ENCODE measurements around the gene TECR.
"Not testable (repeated sequence)": the region's sequence is repeated elsewhere in the genome, so short reads cannot be mapped to it uniquely, and the experiment has no call there.

TECR gene

DNA sequence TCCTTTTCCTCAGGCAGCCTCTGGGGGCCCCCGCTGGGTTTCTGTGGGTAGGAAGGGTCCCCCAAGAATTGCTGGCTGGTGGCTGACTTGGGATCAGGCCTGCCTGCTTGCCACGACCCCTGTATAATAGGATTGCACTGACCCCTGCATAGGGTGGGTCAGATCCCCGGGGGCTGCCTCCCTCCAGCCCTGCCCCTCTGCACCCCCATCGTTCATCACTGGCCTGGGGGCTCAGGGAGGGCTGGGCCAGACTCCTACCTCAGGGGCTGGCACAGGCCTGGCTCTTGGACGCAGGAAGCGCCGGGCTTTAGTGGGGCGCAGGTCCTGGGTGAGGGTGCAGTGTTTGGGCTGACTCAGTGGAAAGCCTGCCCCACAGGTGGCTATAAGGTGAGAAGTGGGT lies 31.9 kb downstream of the TECR start:
- in situ Hi-C loops (cut with HindIII; ENCODE audit: low pct_ligation_motif_present, low sequenced_read_pairs), result no loop called here
- Histone ChIP-seq H3K4me3 (ENCODE audit: low read depth, low read length) (no peak overlapping the region), H3K27me3 (replicated peaks) (no peaks in the 10 kb centered on the region), H3K27ac (no peak overlapping the region), H3K36me3 (replicated peaks) (peaks cover 17% of the 10 kb centered on the region)
- no peak for DNase-seq
- TF ChIP-seq, protein P1, sequence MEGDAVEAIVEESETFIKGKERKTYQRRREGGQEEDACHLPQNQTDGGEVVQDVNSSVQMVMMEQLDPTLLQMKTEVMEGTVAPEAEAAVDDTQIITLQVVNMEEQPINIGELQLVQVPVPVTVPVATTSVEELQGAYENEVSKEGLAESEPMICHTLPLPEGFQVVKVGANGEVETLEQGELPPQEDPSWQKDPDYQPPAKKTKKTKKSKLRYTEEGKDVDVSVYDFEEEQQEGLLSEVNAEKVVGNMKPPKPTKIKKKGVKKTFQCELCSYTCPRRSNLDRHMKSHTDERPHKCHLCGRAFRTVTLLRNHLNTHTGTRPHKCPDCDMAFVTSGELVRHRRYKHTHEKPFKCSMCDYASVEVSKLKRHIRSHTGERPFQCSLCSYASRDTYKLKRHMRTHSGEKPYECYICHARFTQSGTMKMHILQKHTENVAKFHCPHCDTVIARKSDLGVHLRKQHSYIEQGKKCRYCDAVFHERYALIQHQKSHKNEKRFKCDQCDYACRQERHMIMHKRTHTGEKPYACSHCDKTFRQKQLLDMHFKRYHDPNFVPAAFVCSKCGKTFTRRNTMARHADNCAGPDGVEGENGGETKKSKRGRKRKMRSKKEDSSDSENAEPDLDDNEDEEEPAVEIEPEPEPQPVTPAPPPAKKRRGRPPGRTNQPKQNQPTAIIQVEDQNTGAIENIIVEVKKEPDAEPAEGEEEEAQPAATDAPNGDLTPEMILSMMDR (IDR thresholded peaks at IDR 0.05; ENCODE audit: low read depth, low read length, missing control alignments), result no peak

DNA sequence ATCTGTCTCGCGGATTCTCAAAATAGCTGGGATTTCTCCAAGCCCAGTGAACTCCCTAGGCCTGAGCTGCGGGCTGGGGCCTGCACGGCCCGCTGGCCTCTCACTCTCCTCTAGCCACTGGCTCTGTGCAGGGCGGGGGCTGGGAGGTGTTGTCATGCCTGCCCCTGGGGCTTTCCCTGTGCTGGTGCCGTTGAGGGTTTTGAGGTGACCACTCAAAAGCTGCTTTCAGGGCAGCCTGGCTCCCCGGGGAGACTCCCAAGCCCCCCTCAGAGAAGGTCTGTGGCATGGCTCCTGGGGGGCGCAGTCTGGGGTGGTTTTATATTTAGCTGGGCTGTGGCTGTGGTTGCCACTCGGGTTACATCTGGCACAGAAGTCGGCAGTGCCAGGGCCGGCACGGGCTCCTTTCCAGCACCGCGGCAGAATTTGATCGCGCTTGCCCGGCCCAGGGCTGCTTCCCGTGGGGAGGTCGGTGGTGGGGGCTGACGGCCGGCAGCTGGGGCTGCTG lies 32.5 kb downstream of the TECR start:
- peak; percentile 49 for DNase-seq
- Histone ChIP-seq H3K4me3 (ENCODE audit: low read depth, low read length) (no peak overlapping the region), H3K27me3 (replicated peaks) (no peaks in the 10 kb centered on the region), H3K36me3 (replicated peaks) (peaks cover 18% of the 10 kb centered on the region), H3K27ac (peak overlapping the region; percentile 30)
- TF ChIP-seq, protein P1 (IDR thresholded peaks at IDR 0.05; ENCODE audit: low read depth, low read length, missing control alignments), result no peak
- in situ Hi-C loops (cut with HindIII; ENCODE audit: low pct_ligation_motif_present, low sequenced_read_pairs), result no loop called here

DNA sequence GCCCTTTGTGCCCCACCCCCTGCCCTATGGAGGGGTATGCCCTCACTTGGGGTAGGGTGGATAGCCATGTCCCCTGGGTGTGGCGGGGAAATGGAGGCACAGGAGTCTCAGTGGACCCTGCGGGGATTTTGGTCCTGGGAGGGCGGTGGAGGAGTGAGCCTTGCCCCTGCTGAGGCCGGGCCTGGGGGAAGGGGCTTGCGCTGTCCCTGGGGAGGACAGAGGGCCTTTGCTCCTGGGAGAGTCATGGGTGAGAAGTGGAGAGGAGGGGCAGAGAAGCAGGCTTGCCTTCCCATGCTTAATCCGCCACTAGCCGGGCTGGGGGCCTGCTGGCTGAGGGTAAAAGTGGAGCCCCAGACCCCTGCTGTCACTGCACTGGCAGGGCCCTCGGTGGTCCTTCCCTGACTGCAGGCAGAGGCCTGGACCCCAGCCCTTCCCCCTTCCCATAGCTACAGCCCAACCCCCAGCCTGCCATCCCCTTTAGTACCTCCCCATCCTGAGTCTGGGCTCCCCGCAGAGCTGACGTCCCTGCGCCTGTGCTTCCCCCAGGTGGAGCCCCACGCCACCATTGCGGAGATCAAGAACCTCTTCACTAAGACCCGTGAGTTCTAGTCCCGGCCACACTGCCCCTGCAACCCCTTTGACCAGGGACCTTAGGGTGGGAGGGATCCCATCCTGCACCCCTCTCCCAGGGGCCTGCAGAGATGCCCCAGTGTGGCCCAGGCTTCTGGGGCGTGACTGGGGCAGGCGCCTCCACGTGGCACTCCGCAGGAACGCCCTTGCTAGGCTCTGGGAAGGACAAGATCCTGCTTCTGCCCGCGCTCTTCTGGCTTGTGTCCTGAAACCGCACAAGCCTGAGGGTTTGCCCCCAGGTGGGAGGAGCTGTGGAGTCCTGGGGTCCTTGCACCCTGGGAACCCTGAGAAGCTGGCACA lies 33.5 kb downstream of the TECR start:
- TF ChIP-seq, protein P1 (IDR thresholded peaks at IDR 0.05; ENCODE audit: low read depth, low read length, missing control alignments), result no peak
- Histone ChIP-seq H3K27me3 (replicated peaks) (no peaks in the 10 kb centered on the region), H3K36me3 (replicated peaks) (peaks cover 18% of the 10 kb centered on the region), H3K4me3 (ENCODE audit: low read depth, low read length) (no peak overlapping the region), H3K27ac (no peak overlapping the region)
- DNase-seq, result no peak
- in situ Hi-C loops (cut with HindIII; ENCODE audit: low pct_ligation_motif_present, low sequenced_read_pairs), result no loop called here

DNA sequence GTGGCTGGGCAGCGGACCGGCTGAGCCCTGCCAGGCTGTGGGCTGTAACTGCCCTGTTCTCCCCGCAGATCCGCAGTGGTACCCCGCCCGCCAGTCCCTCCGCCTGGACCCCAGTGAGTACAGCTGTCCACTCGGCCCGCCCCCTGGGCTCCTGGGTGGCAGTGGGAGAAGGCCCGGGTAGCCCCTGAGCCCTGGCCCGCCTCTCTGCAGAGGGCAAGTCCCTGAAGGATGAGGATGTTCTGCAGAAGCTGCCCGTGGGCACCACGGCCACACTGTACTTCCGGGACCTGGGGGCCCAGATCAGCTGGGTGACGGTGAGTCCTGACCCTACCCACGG lies 34.2 kb downstream of the TECR start:
- Histone ChIP-seq H3K27me3 (replicated peaks) (no peaks in the 10 kb centered on the region), H3K36me3 (replicated peaks) (peaks cover 18% of the 10 kb centered on the region), H3K4me3 (ENCODE audit: low read depth, low read length) (no peak overlapping the region), H3K27ac (no peak overlapping the region)
- in situ Hi-C loops (cut with HindIII; ENCODE audit: low pct_ligation_motif_present, low sequenced_read_pairs), result no loop called here
- DNase-seq, result no peak
- TF ChIP-seq, protein P1 (IDR thresholded peaks at IDR 0.05; ENCODE audit: low read depth, low read length, missing control alignments), result no peak

DNA sequence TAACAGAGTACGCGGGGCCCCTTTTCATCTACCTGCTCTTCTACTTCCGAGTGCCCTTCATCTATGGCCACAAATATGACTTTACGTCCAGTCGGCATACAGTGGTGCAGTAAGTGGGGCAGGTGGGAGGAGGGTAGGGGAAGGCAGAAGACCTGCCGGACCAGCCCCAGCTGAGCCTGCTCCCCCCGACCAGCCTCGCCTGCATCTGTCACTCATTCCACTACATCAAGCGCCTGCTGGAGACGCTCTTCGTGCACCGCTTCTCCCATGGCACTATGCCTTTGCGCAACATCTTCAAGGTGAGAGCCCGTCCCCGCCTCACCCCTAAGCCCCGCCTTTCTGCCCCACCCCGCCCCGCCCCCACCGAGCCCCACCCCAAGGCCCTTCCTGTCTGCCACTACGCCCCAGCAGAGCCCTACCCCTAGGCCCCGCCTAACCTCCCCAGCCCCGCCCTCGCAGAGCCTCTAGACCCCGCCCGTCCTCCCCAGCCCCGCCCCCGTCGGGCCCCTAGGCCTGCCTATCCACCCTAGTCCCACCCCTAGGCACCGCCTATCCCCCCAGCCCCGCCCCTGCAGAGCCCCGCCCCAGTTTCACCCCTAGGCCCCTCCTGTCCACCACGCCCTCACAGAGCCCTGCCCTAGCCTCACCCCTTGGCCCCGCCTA lies 34.7 kb downstream of the TECR start:
- Histone ChIP-seq H3K36me3 (replicated peaks) (peaks cover 18% of the 10 kb centered on the region), H3K4me3 (ENCODE audit: low read depth, low read length) (no peak overlapping the region), H3K27ac (no peak overlapping the region), H3K27me3 (replicated peaks) (no peaks in the 10 kb centered on the region)
- TF ChIP-seq, protein P1 (IDR thresholded peaks at IDR 0.05; ENCODE audit: low read depth, low read length, missing control alignments), result no peak
- in situ Hi-C loops (cut with HindIII; ENCODE audit: low pct_ligation_motif_present, low sequenced_read_pairs), result no loop called here
- DNase-seq, result no peak

DNA sequence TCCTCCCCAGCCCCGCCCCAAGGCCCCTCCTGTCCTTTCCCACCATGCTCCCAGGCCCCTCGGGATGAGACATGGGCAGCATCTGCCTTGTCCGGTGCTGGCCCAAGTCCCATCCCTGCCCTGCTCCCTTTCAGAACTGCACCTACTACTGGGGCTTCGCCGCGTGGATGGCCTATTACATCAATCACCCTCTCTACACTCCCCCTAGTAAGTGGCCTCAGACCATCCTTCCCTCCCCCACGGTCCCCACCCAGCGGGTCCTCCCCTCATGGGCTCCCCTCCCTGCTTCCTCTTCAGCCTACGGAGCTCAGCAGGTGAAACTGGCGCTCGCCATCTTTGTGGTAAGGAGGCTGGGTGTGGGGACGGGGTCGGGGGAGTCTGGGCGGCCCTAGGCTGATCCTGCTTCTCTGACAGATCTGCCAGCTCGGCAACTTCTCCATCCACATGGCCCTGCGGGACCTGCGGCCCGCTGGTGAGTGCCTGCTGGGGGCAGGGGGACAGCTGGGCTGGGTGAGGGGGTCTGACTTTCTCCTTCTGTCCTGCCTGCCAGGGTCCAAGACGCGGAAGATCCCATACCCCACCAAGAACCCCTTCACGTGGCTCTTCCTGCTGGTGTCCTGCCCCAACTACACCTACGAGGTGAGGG lies 35.4 kb downstream of the TECR start:
- DNase-seq; H3K27me3 ChIP-seq (replicated peaks); H3K27ac ChIP-seq; in situ Hi-C loops (cut with HindIII; ENCODE audit: low pct_ligation_motif_present, low sequenced_read_pairs); H3K4me3 ChIP-seq (ENCODE audit: low read depth, low read length): not testable (repeated sequence)
- peaks cover 18% of the 10 kb centered on the region for H3K36me3 ChIP-seq (replicated peaks)
